Measurements from ENCODE around the gene KHK. TPM values are rescaled to one million over a fixed set of nuclear protein-coding genes. Genes with fewer than 3 reads are reported as not detected.

Gene KHK
- total and polyA plus RNA-seq, 9 of the 15 experiments (the other 6 are each of a cell fraction or from before 2014, with no cell fraction given), result 1.5 to 10.7 (median 5.2) TPM

- 97% methylated on average over 5 of the region's 7 CpGs for WGBS (ENCODE audit: insufficient coverage, low coverage, missing lambda C conversion rate)
- peaks cover 61% of the 10 kb centered on the region in 2 experiments for H3K4me1 ChIP-seq (replicated peaks in 1 of 2; ENCODE audit: control insufficient read depth in 2 of 2, insufficient read depth in 2 of 2, low read length in 2 of 2)
- peak overlapping the region in 1 of 2 experiments; percentile 77; a peak in 2 of 4 replicates for H3K9ac ChIP-seq (ENCODE audit: insufficient read depth in 1 of 2, low read depth in 2 of 2, low read length in 2 of 2)
- FAIRE-seq (no peak), ATAC-seq (no peak), DNase-seq (ENCODE audit: extremely low read depth in 1 of 4, low spot score in 3 of 4) (no peak)
- H4K20me1 ChIP-seq (replicated peaks; ENCODE audit: control insufficient read depth, insufficient read depth, low read length), result no peaks in the 10 kb centered on the region
- H3K27ac ChIP-seq (ENCODE audit: extremely low read depth, low read depth, low read length), result no peak overlapping the region; the same call in 2 of the 3 replicates
- no peak overlapping the region for H3K4me2 ChIP-seq (ENCODE audit: insufficient read depth, low read length)
- TF ChIP-seq ATF6 (CRISPR knock-in tag; IDR thresholded peaks at IDR 0.05), result no peak
- TF ChIP-seq DPF2 (IDR thresholded peaks at IDR 0.05), result no peak
- peak overlapping the region; percentile 90 for H2AFZ ChIP-seq (ENCODE audit: low read depth, low read length)
- H3K9me3 ChIP-seq (replicated peaks; ENCODE audit: control insufficient read depth, insufficient read depth, low read depth, low read length), result no peaks in the 10 kb centered on the region
- ChIA-PET POLR2A (interaction anchor here (0.7 kb wide), 1 partner anchor 31 kb away, joined by 3 read pairs; no protein-coding TSS in a partner anchor), CTCF (ENCODE audit: low intra/inter-chr PET ratio) (no interaction called here)
- H3K79me2 ChIP-seq (ENCODE audit: control insufficient read depth, insufficient read depth, low read length), result no peaks in the 10 kb centered on the region
- no peak overlapping the region for H3K4me3 ChIP-seq
- no TSS peak for BruUV-seq (replicated peaks)
- H3K27me3 ChIP-seq (ENCODE audit: control insufficient read depth in 2 of 2, insufficient read depth in 2 of 2, low read length in 2 of 2), result no peaks in the 10 kb centered on the region
- peaks cover 4% of the 10 kb centered on the region for H3K9me1 ChIP-seq (ENCODE audit: control insufficient read depth, insufficient read depth, low read length)
- H3K36me3 ChIP-seq (ENCODE audit: control insufficient read depth, insufficient read depth, low read length), result no peaks in the 10 kb centered on the region
- intact Hi-C loops (cut with micrococcal nuclease) (loop anchor here (2.0 kb wide), 2 partner anchors 29 to 233 kb away; partner anchors contain the start of gene AGBL5), in situ Hi-C loops (cut with MboI) (no loop called here)
Observed at GRCh38 chr2:27080140-27080469, 6.5 kb upstream of the KHK start.

DNA sequence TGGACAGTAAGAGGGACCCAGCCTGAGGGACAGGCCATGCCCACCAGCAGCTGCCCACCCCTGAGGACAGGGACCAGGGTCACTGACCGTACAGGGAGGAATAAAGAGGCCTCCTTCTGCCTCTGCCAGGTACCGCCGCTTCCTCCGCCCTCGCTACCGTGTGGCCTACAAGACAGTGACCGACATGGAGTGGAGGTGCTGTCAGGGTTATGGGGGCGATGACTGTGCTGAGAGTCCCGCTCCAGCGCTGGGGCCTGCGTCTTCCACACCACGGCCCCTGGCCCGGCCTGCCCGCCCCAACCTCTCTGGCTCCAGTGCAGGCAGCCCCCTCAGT lies 6.0 kb upstream of the KHK start:
- no peak for FAIRE-seq
- Histone ChIP-seq H3K79me2 (ENCODE audit: control insufficient read depth, insufficient read depth, low read length) (peaks cover 1% of the 10 kb centered on the region; the same call in 1 of the 3 replicates), H3K4me2 (ENCODE audit: insufficient read depth, low read length) (no peak overlapping the region), H4K20me1 (replicated peaks; ENCODE audit: control insufficient read depth, insufficient read depth, low read length) (no peaks in the 10 kb centered on the region), H3K9me1 (ENCODE audit: control insufficient read depth, insufficient read depth, low read length) (peaks cover 4% of the 10 kb centered on the region), H3K4me1 (replicated peaks in 1 of 2; ENCODE audit: control insufficient read depth in 2 of 2, insufficient read depth in 2 of 2, low read length in 2 of 2) (peaks cover 60 to 62% of the 10 kb centered on the region in 2 experiments), H3K27ac (ENCODE audit: extremely low read depth, low read depth, low read length) (peak overlapping the region; percentile 25; the same call in 2 of the 3 replicates), H3K4me3 (no peak overlapping the region), H3K36me3 (ENCODE audit: control insufficient read depth, insufficient read depth, low read length) (no peaks in the 10 kb centered on the region), H3K9ac (ENCODE audit: insufficient read depth in 1 of 2, low read depth in 2 of 2, low read length in 2 of 2) (peak overlapping the region in 1 of 2 experiments; percentile 77; a peak in 2 of 4 replicates), H3K27me3 (ENCODE audit: control insufficient read depth in 2 of 2, insufficient read depth in 2 of 2, low read length in 2 of 2) (no peaks in the 10 kb centered on the region), H2AFZ (ENCODE audit: low read depth, low read length) (peak overlapping the region; percentile 90), H3K9me3 (replicated peaks; ENCODE audit: control insufficient read depth, insufficient read depth, low read depth, low read length) (no peaks in the 10 kb centered on the region)
- ChIA-PET CTCF (ENCODE audit: low intra/inter-chr PET ratio) (interaction anchor here (1.2 kb wide), 1 partner anchor 119 kb away, joined by 6 read pairs; no protein-coding TSS in a partner anchor), POLR2A (interaction anchor here (0.6 to 2.3 kb wide), 9 partner anchors 8 to 69 kb away, joined by 3 to 11 read pairs (median 3); partner anchors contain the start of genes AGBL5, OST4 and TCF23)
- DNase-seq (ENCODE audit: extremely low read depth in 1 of 4, low spot score in 3 of 4), result no peak
- WGBS (ENCODE audit: insufficient coverage, low coverage, missing lambda C conversion rate), result 95% methylated on average over 10 of the region's 14 CpGs
- TF ChIP-seq FOXA3 (CRISPR knock-in tag; conservative IDR thresholded peaks at IDR 0.05 in 1 of 2, IDR thresholded peaks at IDR 0.05 in 1 of 2) (0 out of 4 replicates have a peak, but pooled peaks of 1 of the 2 experiments have one; percentile 53), POU5F1 (IDR thresholded peaks at IDR 0.05; ENCODE audit: borderline replicate concordance, low read depth, low read length, partially characterized antibody) (no peak), POLR2G (IDR thresholded peaks at IDR 0.05; ENCODE audit: low read depth, low read length) (0 out of 2 replicates have a peak, but pooled peaks have one; percentile 10)
- in situ Hi-C loops (cut with MboI) (no loop called here), intact Hi-C loops (cut with micrococcal nuclease) (loop anchor here (2.0 kb wide), 2 partner anchors 30 to 234 kb away; partner anchors contain the start of gene AGBL5)
- no peak for ATAC-seq
- BruUV-seq (replicated peaks), result no TSS peak
